Prostate gland (tissue), 2 donors: ENCODE results near the gene KRT7. TPM values are rescaled to one million over a fixed set of nuclear protein-coding genes. Genes with fewer than 3 reads are reported as not detected.

Source experiments
- DNase-seq: peaks from one replicate; pipeline ENCODE4 v3.0.0-alpha.2; 2019; ENCODE audit warnings: low spot score
- H3K27ac ChIP-seq, 2 donors: fragments of 200-600 bp; sonication (generic); 2 replicates each; pipeline ENCODE4 v1.5.1; 2017 to 2019
- H3K27me3 ChIP-seq: fragments of 200-600 bp; sonication (generic); replicated peaks from 2 replicates; pipeline ENCODE4 v1.5.1; 2019; ENCODE audit not compliant: insufficient read depth
- H3K36me3 ChIP-seq, 2 donors: fragments of 200-600 bp; sonication (generic); 1 replicate in 1 of 2; 2 replicates in 1 of 2; pipeline versions ENCODE4 v1.5.1 to v1.8.1; 2017 to 2019
- H3K4me1 ChIP-seq: fragments of 200-600 bp; sonication (generic); replicated peaks from 2 replicates; pipeline ENCODE4 v1.5.1; 2019
- H3K4me3 ChIP-seq, 2 donors: fragments of 200-600 bp; sonication (generic); 2 replicates each; pipeline ENCODE4 v1.5.1; 2017 to 2019
- H3K9me3 ChIP-seq: fragments of 200-600 bp; sonication (generic); 2 replicates; pipeline ENCODE4 v1.5.1; 2017
- POLR2A ChIP-seq: fragments of 450-650 bp; IDR thresholded peaks from one replicate; pipeline ENCODE4 v1.6.1; 2016; ENCODE audit warnings: antibody characterized with exemption, mild to moderate bottlenecking
- POLR2AphosphoS5 ChIP-seq: sonication (generic); formaldehyde crosslinking; IDR thresholded peaks from one replicate; pipeline ENCODE4 v1.6.1; 2017; ENCODE audit warnings: antibody characterized with exemption
- WGBS: methylation state at CpG from one replicate; pipeline ENCODE4 v1.1.5; 2018; 5-methylcytosine and 5-hydroxymethylcytosine counted together
- intact Hi-C: fragments of 100-400 bp; cut with DNase I; formaldehyde crosslinking; loops from one replicate; pipeline ENCODE4 v1.14.2; 2022
- total RNA-seq, 2 donors: library from RNA; depleted of rRNA; stranded (reverse); fragments of >200 nt; gene quantifications; one replicate each; pipeline ENCODE4 v1.1.0, GENCODE V29; 2016
- TF ChIP-seq, protein P1 (sequence below), 4 experiments: fragments of 200-600 bp in 2 of 4; fragments of 450-650 bp in 2 of 4; sonication (generic) in 2 of 4; IDR thresholded peaks; 1 replicate in 3 of 4; 2 replicates in 1 of 4; pipeline ENCODE4 v1.5.1; 2016 to 2019; ENCODE audit warnings: antibody characterized with exemption in 4 of 4, mild to moderate bottlenecking in 2 of 4, moderate library complexity in 2 of 4

KRT7 gene
- total RNA-seq, 2 donors from 2014 or later = 53.1 to 151 TPM

DNA sequence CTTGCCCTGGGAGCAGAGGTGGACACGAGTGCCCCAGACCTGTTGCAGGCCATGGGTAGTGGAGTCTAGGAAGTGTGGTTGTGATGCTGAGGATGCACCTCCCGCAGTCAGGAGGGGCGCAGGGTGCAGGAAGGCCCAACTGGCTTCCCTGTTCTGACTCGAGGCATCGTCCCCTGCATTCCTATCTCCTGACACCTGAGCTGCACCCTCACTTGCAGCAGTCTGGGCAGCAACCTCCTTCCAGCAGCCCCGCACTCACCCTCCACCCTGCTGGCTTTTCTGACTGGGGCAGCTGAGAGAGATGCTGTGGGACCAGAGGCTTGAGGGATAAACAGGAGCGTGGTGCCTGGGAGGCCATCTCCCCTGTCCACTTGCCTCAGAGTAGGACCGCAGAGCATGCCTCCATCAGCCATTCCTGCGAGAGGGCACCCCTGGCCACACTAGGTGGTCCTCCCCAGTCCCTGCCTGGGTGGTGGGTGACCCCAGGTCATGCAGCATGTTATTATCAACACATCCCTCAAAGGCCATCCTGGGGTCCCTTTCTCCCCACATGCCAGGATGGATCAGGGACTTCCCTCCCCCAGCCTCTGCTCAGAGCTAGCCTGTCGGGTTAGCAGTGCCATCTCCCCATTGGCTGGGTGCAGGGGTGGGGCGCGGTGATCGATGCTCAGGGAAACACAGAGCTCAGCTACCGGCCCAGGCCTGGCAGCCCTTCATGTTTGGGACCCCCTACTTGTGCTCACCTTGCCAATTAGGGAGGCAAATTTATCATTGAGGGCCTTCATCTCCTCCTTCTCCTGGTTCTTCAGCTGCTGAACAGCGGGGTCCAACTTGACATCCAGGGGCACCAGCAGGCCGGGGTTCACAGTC lies 41.9 kb upstream of the KRT7 start:
- Histone ChIP-seq H3K4me3 (no peak overlapping the region), H3K4me1 (no peaks in the 10 kb centered on the region), H3K27me3 (peaks cover 2% of the 10 kb centered on the region), H3K27ac (peak overlapping the region; percentile 61 to 80), H3K9me3 (no peaks in the 10 kb centered on the region), H3K36me3 (no peaks in the 10 kb centered on the region)
- TF ChIP-seq, protein P1, sequence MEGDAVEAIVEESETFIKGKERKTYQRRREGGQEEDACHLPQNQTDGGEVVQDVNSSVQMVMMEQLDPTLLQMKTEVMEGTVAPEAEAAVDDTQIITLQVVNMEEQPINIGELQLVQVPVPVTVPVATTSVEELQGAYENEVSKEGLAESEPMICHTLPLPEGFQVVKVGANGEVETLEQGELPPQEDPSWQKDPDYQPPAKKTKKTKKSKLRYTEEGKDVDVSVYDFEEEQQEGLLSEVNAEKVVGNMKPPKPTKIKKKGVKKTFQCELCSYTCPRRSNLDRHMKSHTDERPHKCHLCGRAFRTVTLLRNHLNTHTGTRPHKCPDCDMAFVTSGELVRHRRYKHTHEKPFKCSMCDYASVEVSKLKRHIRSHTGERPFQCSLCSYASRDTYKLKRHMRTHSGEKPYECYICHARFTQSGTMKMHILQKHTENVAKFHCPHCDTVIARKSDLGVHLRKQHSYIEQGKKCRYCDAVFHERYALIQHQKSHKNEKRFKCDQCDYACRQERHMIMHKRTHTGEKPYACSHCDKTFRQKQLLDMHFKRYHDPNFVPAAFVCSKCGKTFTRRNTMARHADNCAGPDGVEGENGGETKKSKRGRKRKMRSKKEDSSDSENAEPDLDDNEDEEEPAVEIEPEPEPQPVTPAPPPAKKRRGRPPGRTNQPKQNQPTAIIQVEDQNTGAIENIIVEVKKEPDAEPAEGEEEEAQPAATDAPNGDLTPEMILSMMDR (IDR thresholded peaks at IDR 0.05) = no peak
- TF ChIP-seq POLR2AphosphoS5 (no peak), POLR2A (no peak)
- intact Hi-C loops = no loop called here
- no peak for DNase-seq
- 80% methylated on average over 15 of the region's 16 CpGs for WGBS

DNA sequence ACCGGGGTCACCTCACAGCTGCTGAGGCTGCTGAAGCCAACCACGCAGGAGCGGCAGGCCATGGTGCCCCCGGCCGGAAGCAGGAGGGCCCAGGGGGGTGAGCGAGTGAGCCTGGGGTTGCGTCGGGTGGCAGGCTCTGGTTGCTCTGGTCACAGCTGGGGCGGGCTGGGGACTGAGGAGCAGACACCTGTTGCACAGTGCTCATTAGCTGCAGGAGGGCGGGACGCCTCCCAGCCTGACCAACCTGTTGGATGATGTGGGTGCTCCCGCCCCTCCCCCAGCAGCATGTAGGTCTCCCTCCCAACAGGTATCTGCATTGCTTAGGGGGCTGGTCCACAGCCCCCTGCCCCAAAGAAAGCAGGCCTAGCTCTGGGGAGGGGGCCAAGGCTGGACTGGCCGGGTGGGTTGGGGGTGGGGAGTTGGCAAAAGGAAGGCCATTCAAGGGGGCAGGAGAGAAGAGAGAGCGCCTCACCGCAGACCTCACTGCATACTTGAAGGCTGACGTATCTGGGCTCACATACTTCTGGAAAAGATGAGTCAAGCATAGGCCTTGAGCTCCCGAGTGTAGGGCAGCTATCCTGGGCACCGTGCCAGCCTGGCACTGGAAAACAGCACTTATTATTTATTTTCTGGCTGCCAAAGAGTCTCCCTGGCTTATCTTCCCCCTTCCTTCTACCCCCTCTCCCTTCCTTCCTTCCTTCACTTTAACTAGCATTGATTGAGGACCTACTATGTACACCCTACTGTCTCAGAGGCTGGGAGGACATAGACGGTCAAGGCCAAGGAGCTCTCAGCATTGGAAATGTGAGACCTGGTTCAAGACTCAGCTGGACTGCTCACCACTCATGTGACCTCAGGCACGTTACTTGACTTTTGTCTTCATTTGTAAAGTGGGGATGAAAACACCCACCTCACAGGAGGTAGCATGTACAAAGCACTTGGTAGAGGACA lies 40.9 kb upstream of the KRT7 start, which contains the start of gene KRT80:
KRT80 (minus strand) TSS at position 174 of the 951 bp plus-strand sequence; CDS start at position 62, 112 bp downstream.
- intact Hi-C loops = no loop called here
- WGBS = 30% methylated on average over 19 of the region's 20 CpGs
- Histone ChIP-seq H3K4me1 (no peaks in the 10 kb centered on the region), H3K36me3 (no peaks in the 10 kb centered on the region), H3K27ac (peak within 1 kb of the TSS; percentile 61 to 80), H3K9me3 (no peaks in the 10 kb centered on the region), H3K4me3 (no peak within 1 kb of the TSS), H3K27me3 (peaks cover 2% of the 10 kb centered on the region)
- TF ChIP-seq, protein P1 (IDR thresholded peaks at IDR 0.05) = no peak
- TF ChIP-seq POLR2AphosphoS5 = peak; percentile 97
- TF ChIP-seq POLR2A = peak; percentile 43
- DNase-seq = peak; percentile 97

DNA sequence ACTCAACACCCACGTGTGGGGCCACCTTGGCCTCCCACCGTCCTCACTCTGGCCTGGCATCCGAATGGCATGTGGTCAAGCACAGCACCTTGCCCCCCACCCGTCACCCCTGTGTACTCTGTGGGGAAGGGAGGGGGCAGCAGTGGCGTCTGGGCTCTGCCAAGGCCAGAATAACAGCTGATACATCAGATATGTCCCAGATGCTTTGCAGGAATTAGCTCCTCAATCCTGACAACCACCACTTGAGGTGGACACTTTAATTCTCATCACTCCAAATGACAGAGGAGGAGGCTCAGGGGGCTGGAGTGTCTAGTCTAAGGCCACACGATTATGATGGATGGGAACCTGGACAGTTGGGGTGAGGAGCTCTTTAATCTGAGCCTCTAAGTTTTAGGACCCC lies 39.5 kb upstream of the KRT7 start:
- Histone ChIP-seq H3K9me3 (no peaks in the 10 kb centered on the region), H3K36me3 (no peaks in the 10 kb centered on the region), H3K27ac (no peak overlapping the region), H3K27me3 (no peaks in the 10 kb centered on the region), H3K4me3 (no peak overlapping the region), H3K4me1 (no peaks in the 10 kb centered on the region)
- TF ChIP-seq POLR2AphosphoS5 = no peak
- TF ChIP-seq POLR2A = no peak
- TF ChIP-seq, protein P1 (IDR thresholded peaks at IDR 0.05) = no peak
- WGBS = 69% methylated on average over 5 of the region's 6 CpGs
- no peak for DNase-seq
- intact Hi-C loops = no loop called here

GRCh38 chr12:52193991-52194390 lies 39.1 kb upstream of the KRT7 start:
- Histone ChIP-seq H3K36me3 (no peaks in the 10 kb centered on the region), H3K4me3 (no peak overlapping the region), H3K4me1 (no peaks in the 10 kb centered on the region), H3K27ac (no peak overlapping the region), H3K27me3 (no peaks in the 10 kb centered on the region), H3K9me3 (no peaks in the 10 kb centered on the region)
- TF ChIP-seq, protein P1 (IDR thresholded peaks at IDR 0.05) = no peak
- no peak for TF ChIP-seq POLR2A
- no peak for TF ChIP-seq POLR2AphosphoS5
- WGBS = 54% methylated on average over 6 of the region's 6 CpGs
- intact Hi-C loops = no loop called here
- no peak for DNase-seq
